Pulmonary artery endothelial cell (primary cell): ENCODE data around the gene MGMT. TPM values are rescaled to one million over a fixed set of nuclear protein-coding genes. Genes with fewer than 3 reads are reported as not detected.

Experiments
- DNase-seq: peaks from one replicate; pipeline ENCODE4 v3.0.0-alpha.2; 2011; ENCODE audit warnings: low read depth, low spot score
- total RNA-seq: library from RNA; depleted of rRNA; stranded (reverse); fragments of >200 nt; gene quantifications from 2 replicates; pipeline ENCODE4 v1.2.3, GENCODE V29; 2014

The MGMT gene
- total RNA-seq, 1 donor from 2014 or later = 4.6 TPM

- DNase-seq = no peak
Measured at GRCh38 chr10:129728246-129728820, 261.3 kb downstream of the MGMT start.

GRCh38 chr10:129728905-129729795, 262.1 kb downstream of the MGMT start:
- no peak for DNase-seq

- no peak for DNase-seq
Measured at GRCh38 chr10:129730272-129730992, 263.4 kb downstream of the MGMT start.

GRCh38 chr10:129730993-129731325, 263.9 kb downstream of the MGMT start:
- DNase-seq = no peak

GRCh38 chr10:129740532-129741279, 273.7 kb downstream of the MGMT start:
- no peak for DNase-seq

GRCh38 chr10:129741280-129741977, 274.4 kb downstream of the MGMT start:
- DNase-seq = no peak

- no peak for DNase-seq
Measured at GRCh38 chr10:129741978-129742741, 275.1 kb downstream of the MGMT start.

- no peak for DNase-seq
Measured at GRCh38 chr10:129742742-129743550, 275.9 kb downstream of the MGMT start.

GRCh38 chr10:129743738-129744133, 276.7 kb downstream of the MGMT start:
- no peak for DNase-seq

- DNase-seq = no peak
Measured at GRCh38 chr10:129744134-129745111, 277.4 kb downstream of the MGMT start.

- DNase-seq = no peak
Measured at GRCh38 chr10:129745186-129745750, 278.2 kb downstream of the MGMT start.

GRCh38 chr10:129754211-129755050, 287.4 kb downstream of the MGMT start:
- DNase-seq = no peak

GRCh38 chr10:129755158-129755591, 288.1 kb downstream of the MGMT start:
- no peak for DNase-seq

- DNase-seq = no peak
Measured at GRCh38 chr10:129755621-129756020, 288.6 kb downstream of the MGMT start.

- no peak for DNase-seq
Measured at GRCh38 chr10:129756912-129757901, 290.2 kb downstream of the MGMT start.
